Measurements from ENCODE around the gene CAPG. TPM values are rescaled to one million over a fixed set of nuclear protein-coding genes. Genes with fewer than 3 reads are reported as not detected.

Gene CAPG
- total and polyA plus RNA-seq, 9 of the 15 experiments (the other 6 are each of a cell fraction or from before 2014, with no cell fraction given), result 10.6 to 90.4 (median 56.0) TPM

DNA sequence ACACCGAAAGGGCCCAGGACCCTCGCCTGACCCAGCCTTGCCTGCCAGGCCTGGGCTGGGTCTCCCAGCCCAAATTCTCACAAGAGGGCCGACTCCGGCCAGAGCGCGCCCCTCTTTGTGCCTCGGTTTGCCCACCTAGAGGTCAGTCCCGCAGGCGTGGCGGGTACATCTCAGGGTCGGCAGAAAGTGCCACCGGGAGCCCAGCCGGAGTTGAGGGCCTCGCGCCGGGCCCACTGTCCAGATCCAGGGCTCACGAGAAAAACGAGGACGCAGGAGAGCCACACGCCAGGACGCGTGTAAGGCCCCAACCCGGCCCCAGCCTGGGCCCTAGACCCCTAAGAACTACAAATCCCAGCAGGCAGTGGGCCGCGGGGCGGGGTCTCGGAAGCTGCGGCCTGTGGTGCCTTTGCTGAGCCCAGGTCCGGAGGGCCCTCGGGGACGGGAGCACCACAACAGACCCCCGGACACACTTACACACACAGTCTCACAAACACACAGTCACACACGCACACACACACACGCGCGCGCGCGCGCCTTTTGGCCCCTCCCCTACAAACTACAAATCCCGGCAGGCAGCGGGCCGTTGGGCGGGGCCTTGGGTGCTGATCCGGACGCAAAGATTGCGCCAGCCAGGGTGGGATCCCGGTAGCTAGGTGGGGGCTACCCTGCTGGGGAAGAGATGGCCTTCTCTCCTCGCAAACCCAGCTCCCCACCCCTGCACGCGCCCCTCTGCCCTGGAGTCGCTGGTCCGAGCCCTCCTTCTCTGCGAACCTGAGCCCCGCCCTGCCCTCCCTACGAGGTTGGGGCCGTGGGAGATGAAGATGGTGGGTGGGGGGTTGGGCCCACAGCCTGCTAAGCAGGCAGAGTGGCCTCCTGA, 8.2 kb upstream of the CAPG start, which contains the start of gene SH2D6 (continued):
- TF ChIP-seq, protein P1, sequence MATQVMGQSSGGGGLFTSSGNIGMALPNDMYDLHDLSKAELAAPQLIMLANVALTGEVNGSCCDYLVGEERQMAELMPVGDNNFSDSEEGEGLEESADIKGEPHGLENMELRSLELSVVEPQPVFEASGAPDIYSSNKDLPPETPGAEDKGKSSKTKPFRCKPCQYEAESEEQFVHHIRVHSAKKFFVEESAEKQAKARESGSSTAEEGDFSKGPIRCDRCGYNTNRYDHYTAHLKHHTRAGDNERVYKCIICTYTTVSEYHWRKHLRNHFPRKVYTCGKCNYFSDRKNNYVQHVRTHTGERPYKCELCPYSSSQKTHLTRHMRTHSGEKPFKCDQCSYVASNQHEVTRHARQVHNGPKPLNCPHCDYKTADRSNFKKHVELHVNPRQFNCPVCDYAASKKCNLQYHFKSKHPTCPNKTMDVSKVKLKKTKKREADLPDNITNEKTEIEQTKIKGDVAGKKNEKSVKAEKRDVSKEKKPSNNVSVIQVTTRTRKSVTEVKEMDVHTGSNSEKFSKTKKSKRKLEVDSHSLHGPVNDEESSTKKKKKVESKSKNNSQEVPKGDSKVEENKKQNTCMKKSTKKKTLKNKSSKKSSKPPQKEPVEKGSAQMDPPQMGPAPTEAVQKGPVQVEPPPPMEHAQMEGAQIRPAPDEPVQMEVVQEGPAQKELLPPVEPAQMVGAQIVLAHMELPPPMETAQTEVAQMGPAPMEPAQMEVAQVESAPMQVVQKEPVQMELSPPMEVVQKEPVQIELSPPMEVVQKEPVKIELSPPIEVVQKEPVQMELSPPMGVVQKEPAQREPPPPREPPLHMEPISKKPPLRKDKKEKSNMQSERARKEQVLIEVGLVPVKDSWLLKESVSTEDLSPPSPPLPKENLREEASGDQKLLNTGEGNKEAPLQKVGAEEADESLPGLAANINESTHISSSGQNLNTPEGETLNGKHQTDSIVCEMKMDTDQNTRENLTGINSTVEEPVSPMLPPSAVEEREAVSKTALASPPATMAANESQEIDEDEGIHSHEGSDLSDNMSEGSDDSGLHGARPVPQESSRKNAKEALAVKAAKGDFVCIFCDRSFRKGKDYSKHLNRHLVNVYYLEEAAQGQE (IDR thresholded peaks at IDR 0.05; ENCODE audit: borderline replicate concordance), result no peak
- TF ChIP-seq, protein P1 (CRISPR knock-in tag; IDR thresholded peaks at IDR 0.05; ENCODE audit: low read depth), result peak; percentile 57; the same call in 1 of the 2 replicates
- TF ChIP-seq, protein P2, sequence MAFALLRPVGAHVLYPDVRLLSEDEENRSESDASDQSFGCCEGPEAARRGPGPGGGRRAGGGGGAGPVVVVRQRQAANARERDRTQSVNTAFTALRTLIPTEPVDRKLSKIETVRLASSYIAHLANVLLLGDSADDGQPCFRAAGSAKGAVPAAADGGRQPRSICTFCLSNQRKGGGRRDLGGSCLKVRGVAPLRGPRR (CRISPR knock-in tag; IDR thresholded peaks at IDR 0.05), result no peak
- TF ChIP-seq RAD21 (CRISPR knock-in tag; conservative IDR thresholded peaks at IDR 0.05 in 1 of 2, IDR thresholded peaks at IDR 0.05 in 1 of 2) (no peak; a peak in 1 of 4 replicates), ATF2 (CRISPR knock-in tag; IDR thresholded peaks at IDR 0.05) (no peak), CREB3L1 (IDR thresholded peaks at IDR 0.05; ENCODE audit: borderline replicate concordance, low read depth) (peak; percentile 92), ZBTB9 (CRISPR knock-in tag; IDR thresholded peaks at IDR 0.05) (peak; percentile 87; the same call in 1 of the 2 replicates), ZFX (CRISPR knock-in tag; IDR thresholded peaks at IDR 0.05) (peak; percentile 100), IFI16 (CRISPR knock-in tag; IDR thresholded peaks at IDR 0.05) (no peak), ZNF75A (CRISPR knock-in tag; IDR thresholded peaks at IDR 0.05) (peak; percentile 20; the same call in 1 of the 2 replicates), DMBX1 (CRISPR knock-in tag; IDR thresholded peaks at IDR 0.05; ENCODE audit: borderline replicate concordance) (peak; percentile 77; the same call in 1 of the 2 replicates), SIN3A (IDR thresholded peaks at IDR 0.05; ENCODE audit: borderline replicate concordance in 2 of 2, control insufficient read depth in 1 of 2, low read depth in 2 of 2, low read length in 2 of 2) (peak in 1 of 2 experiments; percentile 61; a peak in 2 of 4 replicates)
